Measurements from ENCODE around the gene ECHS1.

DNA sequence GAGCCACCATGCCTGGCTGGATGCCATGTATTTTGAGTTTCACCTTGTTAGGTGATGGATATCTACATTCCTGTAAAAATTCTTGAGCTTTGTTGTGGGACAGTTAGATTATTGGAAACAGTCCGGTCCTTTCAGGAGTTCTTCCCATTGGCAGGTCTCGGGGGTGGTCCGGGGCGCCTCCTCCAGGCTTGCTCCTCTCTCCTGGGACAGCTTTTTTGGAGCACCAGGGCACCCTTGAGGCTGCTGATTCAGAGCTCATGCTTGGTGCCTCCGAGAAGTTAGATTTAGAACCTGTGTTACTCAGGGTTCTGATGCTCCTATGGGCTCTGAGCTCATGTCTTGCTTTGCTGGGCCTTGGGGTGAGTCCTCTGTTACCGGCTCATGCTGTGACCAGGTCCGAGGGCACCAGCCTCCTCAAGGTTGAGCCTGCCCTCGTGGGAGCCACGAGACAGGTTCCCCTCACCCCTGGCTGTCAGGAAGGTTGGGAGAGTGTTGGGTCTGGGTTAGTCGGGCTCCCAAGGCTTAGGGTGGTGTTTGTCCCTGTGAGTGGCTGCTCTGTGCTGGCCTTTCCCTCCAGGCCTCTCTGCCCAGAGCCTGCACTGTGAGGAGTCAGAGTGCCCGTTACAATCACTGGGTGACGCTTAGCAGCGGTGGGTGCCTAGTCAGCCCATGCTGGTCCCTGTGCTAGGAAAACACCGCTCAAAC lies 45.3 kb upstream of the ECHS1 start:
- TF ChIP-seq CTCF (IDR thresholded peaks at IDR 0.05): no peak
- TF ChIP-seq ZFX (IDR thresholded peaks at IDR 0.05; ENCODE audit: borderline replicate concordance): no peak

Data from 22Rv1 (cell line).